Tibial artery (tissue), 4 donors: ENCODE measurements around the gene TLN1.

ENCODE experiments used
- DNase-seq, 2 donors: peaks; one replicate each; pipeline ENCODE4 v3.0.0-alpha.2; 2019
- H3K27ac ChIP-seq, 2 donors: fragments of 200-600 bp; sonication (generic) in 1 of 2; 1 replicate in 1 of 2; 2 replicates in 1 of 2; pipeline ENCODE4 v1.5.1; 2018 to 2019; ENCODE audit warnings: mild to moderate bottlenecking in 1 of 2
- H3K27me3 ChIP-seq, 2 donors: fragments of 200-600 bp; sonication (generic) in 1 of 2; one replicate each; pipeline versions ENCODE4 v1.5.1 to v1.6.0; 2016 to 2019
- H3K36me3 ChIP-seq, 3 donors: fragments of 200-600 bp; sonication (generic) in 2 of 3; one replicate each; pipeline ENCODE4 v1.5.1; 2016 to 2019; ENCODE audit warnings: mild to moderate bottlenecking in 2 of 3
- H3K4me1 ChIP-seq, 4 donors: fragments of 200-600 bp; sonication (generic) in 2 of 4; 1 replicate in 3 of 4; 2 replicates in 1 of 4; pipeline ENCODE4 v1.5.1; 2016 to 2019
- H3K4me3 ChIP-seq, 2 donors: fragments of 200-600 bp; sonication (generic) in 1 of 2; 1 replicate in 1 of 2; 2 replicates in 1 of 2; pipeline ENCODE4 v1.5.1; 2018 to 2019; ENCODE audit warnings: mild to moderate bottlenecking in 2 of 2
- H3K9me3 ChIP-seq, 3 donors: fragments of 200-600 bp; sonication (generic) in 1 of 3; one replicate each; pipeline ENCODE4 v1.5.1; 2016 to 2019
- intact Hi-C: fragments of 100-400 bp; cut with DNase I; formaldehyde crosslinking; loops from one replicate; pipeline ENCODE4 v1.15.0; 2023; ENCODE audit warnings: low total_unique reads
- TF ChIP-seq, protein P1 (sequence below), 2 experiments: fragments of 200-600 bp in 1 of 2; fragments of 450-650 bp in 1 of 2; IDR thresholded peaks; one replicate each; pipeline ENCODE4 v1.5.1; 2017 to 2019; ENCODE audit warnings: antibody characterized with exemption in 2 of 2, mild to moderate bottlenecking in 1 of 2, moderate library complexity in 1 of 2

Gene TLN1

GRCh38 chr9:35687972-35688557 is 43.9 kb downstream of the TLN1 start:
- Histone ChIP-seq H3K36me3 (peaks cover 57 to 64% (median 63%) of the 10 kb centered on the region in 3 donors), H3K4me1 (peaks cover 0 to 52% (median 22%) of the 10 kb centered on the region in 4 donors), H3K27me3 (no peaks in the 10 kb centered on the region), H3K4me3 (peak overlapping the region; percentile 93 to 94), H3K27ac (peak overlapping the region; percentile 96 to 97), H3K9me3 (no peaks in the 10 kb centered on the region)
- TF ChIP-seq, protein P1, sequence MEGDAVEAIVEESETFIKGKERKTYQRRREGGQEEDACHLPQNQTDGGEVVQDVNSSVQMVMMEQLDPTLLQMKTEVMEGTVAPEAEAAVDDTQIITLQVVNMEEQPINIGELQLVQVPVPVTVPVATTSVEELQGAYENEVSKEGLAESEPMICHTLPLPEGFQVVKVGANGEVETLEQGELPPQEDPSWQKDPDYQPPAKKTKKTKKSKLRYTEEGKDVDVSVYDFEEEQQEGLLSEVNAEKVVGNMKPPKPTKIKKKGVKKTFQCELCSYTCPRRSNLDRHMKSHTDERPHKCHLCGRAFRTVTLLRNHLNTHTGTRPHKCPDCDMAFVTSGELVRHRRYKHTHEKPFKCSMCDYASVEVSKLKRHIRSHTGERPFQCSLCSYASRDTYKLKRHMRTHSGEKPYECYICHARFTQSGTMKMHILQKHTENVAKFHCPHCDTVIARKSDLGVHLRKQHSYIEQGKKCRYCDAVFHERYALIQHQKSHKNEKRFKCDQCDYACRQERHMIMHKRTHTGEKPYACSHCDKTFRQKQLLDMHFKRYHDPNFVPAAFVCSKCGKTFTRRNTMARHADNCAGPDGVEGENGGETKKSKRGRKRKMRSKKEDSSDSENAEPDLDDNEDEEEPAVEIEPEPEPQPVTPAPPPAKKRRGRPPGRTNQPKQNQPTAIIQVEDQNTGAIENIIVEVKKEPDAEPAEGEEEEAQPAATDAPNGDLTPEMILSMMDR (IDR thresholded peaks at IDR 0.05): no peak
- no peak for DNase-seq
- intact Hi-C loops: no loop called here

GRCh38 chr9:35687306-35687705 is 44.7 kb downstream of the TLN1 start:
- Histone ChIP-seq H3K36me3 (peaks cover 65 to 72% (median 71%) of the 10 kb centered on the region in 3 donors), H3K4me1 (peaks cover 0 to 52% (median 29%) of the 10 kb centered on the region in 4 donors), H3K27ac (peak overlapping the region; percentile 96 to 97), H3K9me3 (no peaks in the 10 kb centered on the region), H3K4me3 (peak overlapping the region; percentile 93 to 94), H3K27me3 (no peaks in the 10 kb centered on the region)
- TF ChIP-seq, protein P1 (IDR thresholded peaks at IDR 0.05): no peak
- intact Hi-C loops: no loop called here
- no peak for DNase-seq

- Histone ChIP-seq H3K27ac (peak overlapping the region; percentile 96 to 97), H3K36me3 (peaks cover 72 to 78% (median 78%) of the 10 kb centered on the region in 3 donors), H3K4me1 (peaks cover 0 to 52% (median 27%) of the 10 kb centered on the region in 4 donors), H3K27me3 (no peaks in the 10 kb centered on the region), H3K9me3 (no peaks in the 10 kb centered on the region), H3K4me3 (peak overlapping the region; percentile 93 to 94)
- DNase-seq: no peak
- intact Hi-C loops: no loop called here
- TF ChIP-seq, protein P1 (IDR thresholded peaks at IDR 0.05): no peak
These were observed 45.5 kb downstream of the TLN1 start for GRCh38 chr9:35686222-35687203.

GRCh38 chr9:35685506-35685905 is 46.5 kb downstream of the TLN1 start:
- Histone ChIP-seq H3K4me3 (peak overlapping the region; percentile 93 to 94), H3K9me3 (no peaks in the 10 kb centered on the region), H3K4me1 (peaks cover 0 to 48% (median 28%) of the 10 kb centered on the region in 4 donors), H3K36me3 (peaks cover 72 to 80% (median 78%) of the 10 kb centered on the region in 3 donors), H3K27ac (peak overlapping the region; percentile 96 to 97), H3K27me3 (no peaks in the 10 kb centered on the region)
- intact Hi-C loops: no loop called here
- TF ChIP-seq, protein P1 (IDR thresholded peaks at IDR 0.05): no peak
- DNase-seq: no peak

- Histone ChIP-seq H3K9me3 (no peaks in the 10 kb centered on the region), H3K4me3 (peak overlapping the region; percentile 93 to 94), H3K36me3 (peaks cover 72 to 80% (median 78%) of the 10 kb centered on the region in 3 donors), H3K27me3 (no peaks in the 10 kb centered on the region), H3K4me1 (peaks cover 0 to 48% (median 28%) of the 10 kb centered on the region in 4 donors), H3K27ac (peak overlapping the region; percentile 96 to 97)
- no peak for DNase-seq
- intact Hi-C loops: no loop called here
- TF ChIP-seq, protein P1 (IDR thresholded peaks at IDR 0.05): no peak
These were observed 47.1 kb downstream of the TLN1 start for GRCh38 chr9:35684921-35685320.
